NB4 (cell line): ENCODE measurements around the gene ARMC9.

Experiments
- DNase-seq: peaks from one replicate; pipeline ENCODE4 v3.0.0; 2010; ENCODE audit warnings: low read depth
- H3K4me3 ChIP-seq: one replicate; pipeline ENCODE4 v1.5.1; 2011; ENCODE audit warnings: mild to moderate bottlenecking, low read depth, low read length, moderate library complexity
- CTCF ChIP-seq: IDR thresholded peaks from one replicate; pipeline ENCODE4 v1.5.1; 2012; ENCODE audit warnings: low read depth, low read length
- MYC ChIP-seq: IDR thresholded peaks from 2 replicates; pipeline ENCODE4 v1.6.1; 2011; ENCODE audit warnings: low read depth, low read length
- POLR2A ChIP-seq: IDR thresholded peaks from 2 replicates; pipeline ENCODE4 v1.6.1; 2011; ENCODE audit warnings: mild to moderate bottlenecking; ENCODE audit not compliant: insufficient read length; ENCODE audit errors: extremely low read depth
- TF ChIP-seq, protein P1 (sequence below): IDR thresholded peaks from 2 replicates; pipeline ENCODE4 v1.6.1; 2011; ENCODE audit warnings: low read depth, low read length

The ARMC9 gene

GRCh38 chr2:231201475-231201814, 3.0 kb downstream of the ARMC9 start:
- DNase-seq: no peak
- no peak overlapping the region for H3K4me3 ChIP-seq
- no peak for TF ChIP-seq POLR2A
- TF ChIP-seq, protein P1, sequence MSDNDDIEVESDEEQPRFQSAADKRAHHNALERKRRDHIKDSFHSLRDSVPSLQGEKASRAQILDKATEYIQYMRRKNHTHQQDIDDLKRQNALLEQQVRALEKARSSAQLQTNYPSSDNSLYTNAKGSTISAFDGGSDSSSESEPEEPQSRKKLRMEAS: no peak
- no peak for TF ChIP-seq CTCF
- TF ChIP-seq MYC: no peak

DNA sequence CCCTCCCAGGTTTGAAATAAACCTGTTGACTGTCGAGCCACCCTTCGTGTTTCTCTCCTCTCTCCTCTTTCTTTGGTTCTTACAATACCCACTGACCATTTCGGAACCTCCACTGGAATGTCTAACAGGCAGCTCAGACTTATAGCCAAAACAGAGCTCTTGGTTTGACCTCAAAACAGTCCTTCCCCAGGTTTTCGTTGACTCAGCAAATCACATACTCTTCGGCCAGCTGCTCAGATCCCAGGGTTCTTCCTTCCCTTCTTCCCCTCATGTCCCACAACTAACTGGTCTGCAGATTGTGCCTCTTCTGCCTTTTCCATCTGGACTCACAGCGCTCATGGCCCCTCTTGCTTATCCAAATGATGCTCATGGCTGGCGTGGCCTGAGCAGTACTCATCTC, 4.7 kb downstream of the ARMC9 start:
- H3K4me3 ChIP-seq: no peak overlapping the region
- TF ChIP-seq MYC (no peak), POLR2A (no peak)
- TF ChIP-seq, protein P1: no peak
- DNase-seq: no peak

DNA sequence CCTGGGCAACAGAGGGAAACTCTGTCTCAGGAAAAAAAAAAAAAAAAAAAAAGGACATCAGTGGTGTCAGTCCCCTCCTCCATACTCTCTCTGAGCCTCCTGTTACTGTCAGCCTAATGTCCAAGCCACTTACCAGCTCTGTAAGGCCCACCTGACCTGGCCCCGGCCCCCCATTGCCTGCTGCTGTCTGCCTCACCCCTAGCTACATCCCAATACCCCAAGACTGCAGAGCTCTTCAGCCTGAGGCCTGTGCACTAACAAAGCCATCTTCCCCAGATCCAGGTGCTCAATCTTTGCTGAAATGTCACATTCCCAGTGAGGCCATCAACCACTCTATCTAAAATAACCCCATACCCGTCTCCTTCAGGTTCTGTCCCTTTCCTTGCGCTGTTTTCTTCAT, 5.7 kb downstream of the ARMC9 start:
- no peak for DNase-seq
- TF ChIP-seq, protein P1: no peak
- TF ChIP-seq MYC (no peak), POLR2A (no peak), CTCF (no peak)
- H3K4me3 ChIP-seq: no peak overlapping the region

DNA sequence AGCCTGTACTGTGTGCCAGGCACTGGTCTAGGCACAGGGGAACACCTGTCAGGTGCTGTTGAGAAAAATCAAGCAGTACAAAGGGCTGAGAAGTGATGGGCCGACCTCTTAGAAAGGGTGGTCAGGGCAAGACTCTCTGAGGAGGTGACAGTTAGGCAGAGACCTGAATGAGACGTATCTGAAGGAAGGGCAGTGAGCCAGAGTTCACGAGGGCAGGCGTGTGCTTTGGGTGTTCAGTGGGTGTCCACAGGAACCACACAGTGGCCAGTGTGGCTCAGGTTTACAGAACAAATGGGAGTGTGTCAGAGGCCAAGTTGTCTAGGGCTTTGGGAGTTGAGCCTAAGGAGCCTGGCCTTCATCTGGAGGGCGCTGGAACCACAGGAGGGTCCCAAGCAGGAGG, 6.2 kb downstream of the ARMC9 start:
- no peak for TF ChIP-seq MYC
- TF ChIP-seq, protein P1: no peak
- no peak for TF ChIP-seq POLR2A
- DNase-seq: no peak
- H3K4me3 ChIP-seq: no peak overlapping the region

DNA sequence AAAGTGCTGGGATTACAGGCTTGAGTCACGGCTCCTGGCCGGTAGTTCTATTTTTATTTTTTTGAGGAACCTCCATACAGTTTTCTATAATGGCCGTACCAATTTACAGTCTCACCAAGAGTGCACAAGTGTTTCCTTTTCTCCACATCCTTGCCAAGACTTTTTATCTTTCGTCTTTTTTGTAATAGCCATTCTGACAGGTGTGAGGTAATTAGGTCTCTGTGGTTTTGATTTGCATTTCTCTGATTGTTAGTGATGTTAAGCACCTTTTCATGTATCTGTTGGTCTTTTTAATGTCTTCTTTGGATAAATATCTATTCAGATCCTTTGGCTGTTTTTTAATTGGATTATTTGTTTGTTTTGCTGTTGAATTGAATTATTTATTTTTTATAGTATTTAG, 9.3 kb downstream of the ARMC9 start:
- no peak for TF ChIP-seq CTCF
- TF ChIP-seq POLR2A: no peak
- no peak for TF ChIP-seq MYC
- TF ChIP-seq, protein P1: no peak
- DNase-seq: no peak
- H3K4me3 ChIP-seq: no peak overlapping the region

- TF ChIP-seq, protein P1: no peak
- TF ChIP-seq CTCF: no peak
- no peak for TF ChIP-seq MYC
- TF ChIP-seq POLR2A: no peak
These were observed 12.4 kb downstream of the ARMC9 start for GRCh38 chr2:231210782-231211181.

GRCh38 chr2:231211486-231211885, 13.1 kb downstream of the ARMC9 start:
- H3K4me3 ChIP-seq: no peak overlapping the region
- TF ChIP-seq, protein P1: no peak
- TF ChIP-seq MYC (no peak), CTCF (no peak), POLR2A (no peak)
- no peak for DNase-seq

More at GRCh38 chr2:231210782-231211181, 12.4 kb downstream of the ARMC9 start:
- H3K4me3 ChIP-seq: no peak overlapping the region
- DNase-seq: no peak
